CD4-positive, alpha-beta T cell treated with Interleukin-4 for 1 hour (primary cell): ENCODE measurements around the gene SNX9.
"Not testable (repeated sequence)": the region's sequence is repeated elsewhere in the genome, so short reads cannot be mapped to it uniquely, and the experiment has no call there.

Experiments
- DNase-seq, 2 donors: peaks; one replicate each; pipeline ENCODE4 v3.0.0-alpha.2; 2020 to 2022

SNX9 gene

GRCh38 chr6:157961153-157961831, 138.2 kb downstream of the SNX9 start:
- no peak for DNase-seq

GRCh38 chr6:157961832-157962575, 139.0 kb downstream of the SNX9 start:
- DNase-seq: no peak

GRCh38 chr6:157962601-157963302, 139.7 kb downstream of the SNX9 start:
- no peak for DNase-seq

- no peak for DNase-seq
Measured at GRCh38 chr6:157964100-157964499, 141.1 kb downstream of the SNX9 start.

- no peak for DNase-seq
Measured at GRCh38 chr6:157965387-157965786, 142.3 kb downstream of the SNX9 start.

GRCh38 chr6:157966589-157966977, 143.5 kb downstream of the SNX9 start:
- no peak for DNase-seq

- DNase-seq: no peak
Measured at GRCh38 chr6:157967020-157967419, 144.0 kb downstream of the SNX9 start.

GRCh38 chr6:157967486-157967885, 144.4 kb downstream of the SNX9 start:
- no peak for DNase-seq

- DNase-seq: not testable (repeated sequence)
Measured at GRCh38 chr6:157972177-157972576, 149.1 kb downstream of the SNX9 start.

GRCh38 chr6:157974341-157974894, 151.4 kb downstream of the SNX9 start:
- no peak for DNase-seq

- no peak for DNase-seq
Measured at GRCh38 chr6:157974967-157975366, 151.9 kb downstream of the SNX9 start.

- no peak for DNase-seq
Measured at GRCh38 chr6:157975456-157975855, 152.4 kb downstream of the SNX9 start.

- no peak for DNase-seq
Measured at GRCh38 chr6:157976345-157977175, 153.5 kb downstream of the SNX9 start.

- no peak for DNase-seq
Measured at GRCh38 chr6:157977176-157977804, 154.2 kb downstream of the SNX9 start.

GRCh38 chr6:157978021-157978783, 155.2 kb downstream of the SNX9 start:
- no peak for DNase-seq

- peak; percentile 26 to 32 for DNase-seq
Measured at GRCh38 chr6:157980288-157981131, 157.5 kb downstream of the SNX9 start.

GRCh38 chr6:157981132-157981394, 158.0 kb downstream of the SNX9 start:
- no peak for DNase-seq

- peak; percentile 83 to 87 for DNase-seq
Measured at GRCh38 chr6:157981395-157982101, 158.5 kb downstream of the SNX9 start, which contains the start of gene SYNJ2. Gene SYNJ2 (plus strand): TSS chr6:157981863. CDS start chr6:157981962, 99 bp downstream.

- peak; percentile 22 to 24 for DNase-seq
Measured at GRCh38 chr6:157982102-157982562, 159.1 kb downstream of the SNX9 start.
